K562 (cell line): ENCODE results near the gene AIFM1. TPM values are rescaled to one million over a fixed set of nuclear protein-coding genes. Genes with fewer than 3 reads are reported as not detected.

Experiments used
- ARID1B ChIP-seq: fragments of 450-650 bp; IDR thresholded peaks from 2 replicates; pipeline ENCODE4 v1.6.1; 2016; ENCODE audit warnings: antibody characterized with exemption, mild to moderate bottlenecking, inconsistent platforms
- CHCHD3 ChIP-seq: fragments of 250-450 bp; sonication (Bioruptor Pico); IDR thresholded peaks from 2 replicates; pipeline ENCODE4 v2.1.2; 2022; ENCODE audit warnings: mild to moderate bottlenecking
- ESRRA ChIP-seq: fragments of 450-650 bp; IDR thresholded peaks from 2 replicates; pipeline ENCODE4 v1.6.1; 2014; ENCODE audit warnings: low read depth, mild to moderate bottlenecking, moderate library complexity, borderline replicate concordance
- LCOR ChIP-seq: sonication (generic); formaldehyde crosslinking; IDR thresholded peaks from 2 replicates; pipeline ENCODE4 v1.8.0; 2022; ENCODE audit warnings: mild to moderate bottlenecking, missing genetic modification reagents
- MEF2D ChIP-seq: conservative IDR thresholded peaks from 2 replicates; pipeline ENCODE4 v1.6.1; 2016; ENCODE audit warnings: low read depth, missing genetic modification characterization, missing compliant biosample characterization
- POLR2AphosphoS5 ChIP-seq: IDR thresholded peaks from 2 replicates; pipeline ENCODE4 v1.6.1; 2011; ENCODE audit warnings: mild to moderate bottlenecking, low read depth, low read length, moderate library complexity; ENCODE audit not compliant: control insufficient read depth, insufficient read depth
- RB1 ChIP-seq: fragments of 450-650 bp; IDR thresholded peaks from 2 replicates; pipeline ENCODE4 v1.6.1; 2017; ENCODE audit warnings: low read depth, mild to moderate bottlenecking
- RFX5 ChIP-seq: IDR thresholded peaks from 2 replicates; pipeline ENCODE4 v1.6.1; 2011; ENCODE audit warnings: low read depth, mild to moderate bottlenecking, improper control_type of control experiment, low read length
- SMAD3 ChIP-seq: fragments of 450-650 bp; formaldehyde crosslinking; conservative IDR thresholded peaks from 2 replicates; pipeline ENCODE4 v1.4.0; 2020; ENCODE audit warnings: mild to moderate bottlenecking
- SPI1 ChIP-seq: IDR thresholded peaks from 2 replicates; pipeline ENCODE4 v1.6.1; 2011; ENCODE audit warnings: low read depth, low read length, control low read depth, borderline replicate concordance
- XRCC3 ChIP-seq: fragments of 450-650 bp; IDR thresholded peaks from 2 replicates; pipeline ENCODE4 v1.6.1; 2017; ENCODE audit warnings: mild to moderate bottlenecking, moderate library complexity
- ZNF23 ChIP-seq: fragments of 250-450 bp; sonication (Bioruptor Pico); IDR thresholded peaks from 2 replicates; pipeline ENCODE4 v1.4.0; 2020; ENCODE audit warnings: mild to moderate bottlenecking
- polyA plus RNA-seq, 8 experiments: library from polyadenylated mRNA; depleted of rRNA in 4 of 8; stranded (reverse) in 5 of 8; unstranded in 3 of 8; fragments of >200 nt; fragmentation: Nextera tagmentation in 2 of 8; fragmentation: Illumina TruSeq in 1 of 8; extraction: Ambion mirVana in 2 of 8; extraction: Trizol in 1 of 8; gene quantifications; 2 replicates each; pipeline versions ENCODE4 v1.2.1 to v1.2.3, GENCODE V29; 2011 to 2014; ENCODE audit warnings: inconsistent platforms in 1 of 8, missing spikeins in 1 of 8
- total RNA-seq, 7 experiments: library from RNA; depleted of rRNA in 6 of 7; stranded (reverse); fragments of >200 nt in 6 of 7; fragmentation: Illumina TruSeq in 2 of 7; extraction: Trizol in 2 of 7; gene quantifications; 2 replicates each; pipeline versions ENCODE4 v1.2.1 to v1.2.3, GENCODE V29; 2011 to 2021; ENCODE audit warnings: low replicate concordance in 1 of 7
- TF ChIP-seq, protein P1 (sequence below): fragments of 250-450 bp; sonication (Bioruptor Pico); IDR thresholded peaks from 2 replicates; pipeline ENCODE4 v1.8.0; 2022; ENCODE audit warnings: moderate library complexity, mild to moderate bottlenecking, inconsistent platforms
- TF ChIP-seq, protein P2 (sequence below), 2 experiments: fragments of 450-650 bp; formaldehyde crosslinking in 1 of 2; IDR thresholded peaks; 2 replicates each; pipeline versions ENCODE4 v1.4.0 to v1.6.1; 2014 to 2020; ENCODE audit warnings: mild to moderate bottlenecking in 2 of 2, borderline replicate concordance in 1 of 2, low read depth in 1 of 2
- TF ChIP-seq, protein P3 (sequence below): fragments of 450-650 bp; IDR thresholded peaks from one replicate; pipeline ENCODE4 v1.6.1; 2018; ENCODE audit warnings: mild to moderate bottlenecking, moderate library complexity; ENCODE audit not compliant: partially characterized antibody
- TF ChIP-seq, protein P4 (sequence below): fragments of 250-450 bp; sonication (Bioruptor Pico); IDR thresholded peaks from 2 replicates; pipeline ENCODE4 v1.5.0; 2021

Gene AIFM1
- total and polyA plus RNA-seq, 9 of the 15 experiments (the other 6 are each of a cell fraction or from before 2014, with no cell fraction given): 51.0 to 117 (median 91.2) TPM

DNA sequence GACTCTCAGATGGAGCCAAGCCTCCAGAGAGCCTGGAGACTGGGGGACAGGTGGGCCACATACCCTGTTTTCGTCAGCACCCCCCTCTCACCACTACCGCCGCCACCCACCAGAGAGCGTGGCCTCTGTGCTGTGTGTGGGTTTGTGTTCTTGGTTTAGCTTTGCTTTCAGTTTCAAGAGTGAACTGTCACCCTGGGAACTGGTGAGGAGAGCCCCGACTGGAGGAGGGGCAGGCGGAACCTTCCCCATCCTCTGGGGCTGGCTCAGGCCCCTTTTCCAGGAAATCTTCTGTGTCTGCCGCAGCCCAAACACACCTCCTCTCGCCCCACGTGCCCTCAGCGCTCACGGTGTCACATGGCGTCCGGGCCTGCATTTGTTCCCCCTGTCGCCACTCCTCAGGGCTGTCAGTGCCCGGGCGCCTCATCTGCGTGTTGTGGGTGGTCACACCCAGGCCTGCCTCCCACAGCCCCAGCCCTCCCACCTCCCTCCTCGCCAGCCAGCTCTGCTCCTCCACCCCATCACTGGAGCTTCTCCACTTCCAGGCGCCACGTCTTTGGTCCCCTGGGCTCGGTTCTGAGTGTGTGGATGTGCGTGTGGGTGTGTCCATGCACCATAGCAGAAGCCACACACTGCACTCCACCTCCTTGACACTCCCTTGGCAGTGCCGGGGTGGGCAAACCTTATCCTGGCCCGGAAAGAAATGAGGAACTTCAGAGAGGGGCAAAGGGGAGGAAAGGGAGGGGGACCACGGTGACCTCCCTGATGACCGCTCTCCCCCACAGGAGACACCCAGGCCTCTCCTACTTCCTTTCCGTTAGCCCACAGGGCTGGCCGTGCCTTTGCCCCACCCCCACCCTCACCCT is 83.2 kb downstream of the AIFM1 start (continued):
- TF ChIP-seq ARID1B (peak; percentile 20; the same call in 1 of the 2 replicates), RFX5 (no peak), SPI1 (no peak), MEF2D (tag) (no peak), CHCHD3 (CRISPR knock-in tag) (no peak), ESRRA (no peak), POLR2AphosphoS5 (no peak), SMAD3 (no peak), LCOR (CRISPR knock-in tag) (0 out of 2 replicates have a peak, but pooled peaks have one; percentile 53), RB1 (no peak), ZNF23 (no peak), XRCC3 (no peak)
- TF ChIP-seq, protein P1, sequence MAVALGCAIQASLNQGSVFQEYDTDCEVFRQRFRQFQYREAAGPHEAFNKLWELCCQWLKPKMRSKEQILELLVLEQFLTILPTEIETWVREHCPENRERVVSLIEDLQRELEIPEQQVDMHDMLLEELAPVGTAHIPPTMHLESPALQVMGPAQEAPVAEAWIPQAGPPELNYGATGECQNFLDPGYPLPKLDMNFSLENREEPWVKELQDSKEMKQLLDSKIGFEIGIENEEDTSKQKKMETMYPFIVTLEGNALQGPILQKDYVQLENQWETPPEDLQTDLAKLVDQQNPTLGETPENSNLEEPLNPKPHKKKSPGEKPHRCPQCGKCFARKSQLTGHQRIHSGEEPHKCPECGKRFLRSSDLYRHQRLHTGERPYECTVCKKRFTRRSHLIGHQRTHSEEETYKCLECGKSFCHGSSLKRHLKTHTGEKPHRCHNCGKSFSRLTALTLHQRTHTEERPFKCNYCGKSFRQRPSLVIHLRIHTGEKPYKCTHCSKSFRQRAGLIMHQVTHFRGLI (CRISPR knock-in tag): no peak
- TF ChIP-seq, protein P2, sequence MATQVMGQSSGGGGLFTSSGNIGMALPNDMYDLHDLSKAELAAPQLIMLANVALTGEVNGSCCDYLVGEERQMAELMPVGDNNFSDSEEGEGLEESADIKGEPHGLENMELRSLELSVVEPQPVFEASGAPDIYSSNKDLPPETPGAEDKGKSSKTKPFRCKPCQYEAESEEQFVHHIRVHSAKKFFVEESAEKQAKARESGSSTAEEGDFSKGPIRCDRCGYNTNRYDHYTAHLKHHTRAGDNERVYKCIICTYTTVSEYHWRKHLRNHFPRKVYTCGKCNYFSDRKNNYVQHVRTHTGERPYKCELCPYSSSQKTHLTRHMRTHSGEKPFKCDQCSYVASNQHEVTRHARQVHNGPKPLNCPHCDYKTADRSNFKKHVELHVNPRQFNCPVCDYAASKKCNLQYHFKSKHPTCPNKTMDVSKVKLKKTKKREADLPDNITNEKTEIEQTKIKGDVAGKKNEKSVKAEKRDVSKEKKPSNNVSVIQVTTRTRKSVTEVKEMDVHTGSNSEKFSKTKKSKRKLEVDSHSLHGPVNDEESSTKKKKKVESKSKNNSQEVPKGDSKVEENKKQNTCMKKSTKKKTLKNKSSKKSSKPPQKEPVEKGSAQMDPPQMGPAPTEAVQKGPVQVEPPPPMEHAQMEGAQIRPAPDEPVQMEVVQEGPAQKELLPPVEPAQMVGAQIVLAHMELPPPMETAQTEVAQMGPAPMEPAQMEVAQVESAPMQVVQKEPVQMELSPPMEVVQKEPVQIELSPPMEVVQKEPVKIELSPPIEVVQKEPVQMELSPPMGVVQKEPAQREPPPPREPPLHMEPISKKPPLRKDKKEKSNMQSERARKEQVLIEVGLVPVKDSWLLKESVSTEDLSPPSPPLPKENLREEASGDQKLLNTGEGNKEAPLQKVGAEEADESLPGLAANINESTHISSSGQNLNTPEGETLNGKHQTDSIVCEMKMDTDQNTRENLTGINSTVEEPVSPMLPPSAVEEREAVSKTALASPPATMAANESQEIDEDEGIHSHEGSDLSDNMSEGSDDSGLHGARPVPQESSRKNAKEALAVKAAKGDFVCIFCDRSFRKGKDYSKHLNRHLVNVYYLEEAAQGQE (IDR thresholded peaks at IDR 0.05; ENCODE audit: borderline replicate concordance): peak; percentile 65
- TF ChIP-seq, protein P2 (CRISPR knock-in tag; IDR thresholded peaks at IDR 0.05; ENCODE audit: low read depth): no peak; the same call in 1 of the 2 replicates
- TF ChIP-seq, protein P3, sequence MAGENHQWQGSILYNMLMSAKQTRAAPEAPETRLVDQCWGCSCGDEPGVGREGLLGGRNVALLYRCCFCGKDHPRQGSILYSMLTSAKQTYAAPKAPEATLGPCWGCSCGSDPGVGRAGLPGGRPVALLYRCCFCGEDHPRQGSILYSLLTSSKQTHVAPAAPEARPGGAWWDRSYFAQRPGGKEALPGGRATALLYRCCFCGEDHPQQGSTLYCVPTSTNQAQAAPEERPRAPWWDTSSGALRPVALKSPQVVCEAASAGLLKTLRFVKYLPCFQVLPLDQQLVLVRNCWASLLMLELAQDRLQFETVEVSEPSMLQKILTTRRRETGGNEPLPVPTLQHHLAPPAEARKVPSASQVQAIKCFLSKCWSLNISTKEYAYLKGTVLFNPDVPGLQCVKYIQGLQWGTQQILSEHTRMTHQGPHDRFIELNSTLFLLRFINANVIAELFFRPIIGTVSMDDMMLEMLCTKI: no peak
- TF ChIP-seq, protein P4, sequence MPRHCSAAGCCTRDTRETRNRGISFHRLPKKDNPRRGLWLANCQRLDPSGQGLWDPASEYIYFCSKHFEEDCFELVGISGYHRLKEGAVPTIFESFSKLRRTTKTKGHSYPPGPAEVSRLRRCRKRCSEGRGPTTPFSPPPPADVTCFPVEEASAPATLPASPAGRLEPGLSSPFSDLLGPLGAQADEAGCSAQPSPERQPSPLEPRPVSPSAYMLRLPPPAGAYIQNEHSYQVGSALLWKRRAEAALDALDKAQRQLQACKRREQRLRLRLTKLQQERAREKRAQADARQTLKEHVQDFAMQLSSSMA (CRISPR knock-in tag): no peak
